Kidney (tissue), 14 donors: ENCODE results near the gene PDE6B. TPM values are rescaled to one million over a fixed set of nuclear protein-coding genes. Genes with fewer than 3 reads are reported as not detected.
"Not testable (repeated sequence)": the region's sequence is repeated elsewhere in the genome, so short reads cannot be mapped to it uniquely, and the experiment has no call there.

Experiments used
- DNase-seq, 5 donors: peaks; one replicate each; pipeline ENCODE4 v3.0.0-alpha.2; 2013 to 2020
- FAIRE-seq: peaks from 2 replicates; lab custom pipeline; 2012; peaks lifted over from hg19 to GRCh38; lab: Jason Lieb, UNC
- H3K27ac ChIP-seq, 2 donors: one replicate each; pipeline ENCODE4 v1.7.0; 2013; ENCODE audit warnings: low read depth in 2 of 2, low read length in 2 of 2, inconsistent platforms in 1 of 2
- H3K27me3 ChIP-seq: one replicate; pipeline ENCODE4 v1.7.1; 2013; ENCODE audit warnings: low read length, inconsistent platforms; ENCODE audit not compliant: control insufficient read depth, insufficient read depth
- H3K36me3 ChIP-seq, 3 donors: one replicate each; pipeline versions ENCODE4 v1.7.0 to v1.7.1; 2013; ENCODE audit warnings: low read length in 3 of 3, control low read depth in 1 of 3, inconsistent platforms in 1 of 3; ENCODE audit not compliant: insufficient read depth in 3 of 3, control insufficient read depth in 2 of 3
- H3K4me1 ChIP-seq, 3 donors: one replicate each; pipeline versions ENCODE4 v1.7.0 to v1.7.1; 2013; ENCODE audit warnings: low read length in 3 of 3, inconsistent platforms in 1 of 3, low read depth in 1 of 3; ENCODE audit not compliant: control insufficient read depth in 2 of 3, insufficient read depth in 2 of 3
- H3K4me3 ChIP-seq, 3 donors: one replicate each; pipeline versions ENCODE4 v1.7.0 to v1.8.1; 2013; ENCODE audit warnings: low read length in 3 of 3, control low read depth in 1 of 3, inconsistent platforms in 1 of 3
- H3K9ac ChIP-seq, 3 donors: one replicate each; pipeline versions ENCODE4 v1.7.0 to v1.7.1; 2013; ENCODE audit warnings: low read length in 3 of 3, control low read depth in 1 of 3, inconsistent platforms in 1 of 3
- H3K9me3 ChIP-seq, 3 donors: one replicate each; pipeline versions ENCODE4 v1.7.0 to v1.7.1; 2013; ENCODE audit warnings: low read length in 3 of 3, control low read depth in 1 of 3, inconsistent platforms in 1 of 3; ENCODE audit not compliant: control insufficient read depth in 2 of 3, insufficient read depth in 1 of 3
- CTCF ChIP-seq: IDR thresholded peaks from 3 replicates; pipeline ENCODE4 v1.5.1; 2012; ENCODE audit warnings: mild to moderate bottlenecking, moderate library complexity, borderline replicate concordance; ENCODE audit not compliant: insufficient read depth; ENCODE audit errors: extremely low read depth
- intact Hi-C: fragments of 100-400 bp; cut with DNase I; formaldehyde crosslinking; loops from one replicate; pipeline ENCODE4 v1.11.1; 2022
- polyA plus RNA-seq: library from polyadenylated mRNA; stranded (reverse); fragments of 350-450 nt; fragmentation: Illumina TruSeq; extraction: RNeasy Lipid Tissue Mini Kit (QIAGEN cat#74804); gene quantifications from one replicate; pipeline ENCODE4 v1.2.3, GENCODE V29; 2014; ENCODE audit warnings: low read depth, low replicate concordance; ENCODE audit not compliant: insufficient read depth
- total RNA-seq: library from RNA; stranded (reverse); fragmentation: NEBNext Ultra II Directional; extraction: Animal tissue kit (Norgen Biotek cat#: 25700); gene quantifications from one replicate; pipeline ENCODE4 v1.2.1, GENCODE V29; 2021
- donor health status: control.
- donor health status: control.
- donor health status: control.
- donor health status: control.
- donor health status: control.
- donor health status: DM: yes; HTN: yes; CAD: no.
- donor health status: Normal renal cell carcinoma (clear cell type).

The PDE6B gene
- total and polyA plus RNA-seq, 2 donors from 2014 or later: 10.7 to 10.8 TPM

- no peak overlapping the region for H3K27ac ChIP-seq
- no peaks in the 10 kb centered on the region for H3K27me3 ChIP-seq
- H3K4me3 ChIP-seq: no peak overlapping the region
- DNase-seq: peak in 1 of 5 donors; percentile 60
- peaks cover 0 to 4% (median 2%) of the 10 kb centered on the region in 3 donors for H3K9me3 ChIP-seq
- FAIRE-seq: no peak
- H3K4me1 ChIP-seq: no peaks in the 10 kb centered on the region
- no peaks in the 10 kb centered on the region for H3K36me3 ChIP-seq
- intact Hi-C loops: no loop called here
- H3K9ac ChIP-seq: no peak overlapping the region
- TF ChIP-seq CTCF: no peak
These were observed 8.7 kb downstream of the PDE6B start for GRCh38 chr4:633976-634598.

GRCh38 chr4:634599-634985, 9.2 kb downstream of the PDE6B start:
- H3K27ac ChIP-seq: no peak overlapping the region
- no peak overlapping the region for H3K9ac ChIP-seq
- DNase-seq: peak in 2 of 5 donors; percentile 28 to 43
- no peak for FAIRE-seq
- H3K4me3 ChIP-seq: no peak overlapping the region
- H3K9me3 ChIP-seq: peaks cover 0 to 4% (median 2%) of the 10 kb centered on the region in 3 donors
- H3K36me3 ChIP-seq: no peaks in the 10 kb centered on the region
- intact Hi-C loops: no loop called here
- no peaks in the 10 kb centered on the region for H3K27me3 ChIP-seq
- H3K4me1 ChIP-seq: no peaks in the 10 kb centered on the region
- TF ChIP-seq CTCF: no peak

GRCh38 chr4:635066-635835, 9.9 kb downstream of the PDE6B start:
- FAIRE-seq, H3K36me3 ChIP-seq, H3K27me3 ChIP-seq, H3K4me3 ChIP-seq, H3K27ac ChIP-seq, H3K9ac ChIP-seq, intact Hi-C loops, H3K4me1 ChIP-seq, H3K9me3 ChIP-seq: not testable (repeated sequence)
- DNase-seq: peak in 2 of 5 donors; percentile 23 to 52

GRCh38 chr4:635851-636627, 10.7 kb downstream of the PDE6B start:
- Histone ChIP-seq H3K27ac (no peak overlapping the region), H3K4me1 (no peaks in the 10 kb centered on the region), H3K4me3 (no peak overlapping the region), H3K27me3 (no peaks in the 10 kb centered on the region), H3K9ac (no peak overlapping the region), H3K36me3 (no peaks in the 10 kb centered on the region), H3K9me3 (peaks cover 0 to 4% (median 2%) of the 10 kb centered on the region in 3 donors)
- no peak for TF ChIP-seq CTCF
- FAIRE-seq (no peak), DNase-seq (peak in 2 of 5 donors; percentile 37 to 67)
- intact Hi-C loops: no loop called here
